Type B pancreatic cell (in vitro differentiated cells): ENCODE measurements around the gene NLGN1. TPM values are rescaled to one million over a fixed set of nuclear protein-coding genes. Genes with fewer than 3 reads are reported as not detected.

Experiments
- DNase-seq: peaks from one replicate; pipeline ENCODE4 v3.0.0; 2021; ENCODE audit warnings: mixed read lengths; ENCODE audit not compliant: unreplicated experiment; ENCODE audit errors: extremely low spot score
- H3K27ac Mint-ChIP-seq: 2 replicates; pipeline ENCODE4 v1.8.0; 2021; ENCODE audit warnings: mild to moderate bottlenecking, mixed read lengths
- H3K27me3 Mint-ChIP-seq: 2 replicates; pipeline ENCODE4 v1.8.0; 2021; ENCODE audit warnings: mixed read lengths
- H3K36me3 Mint-ChIP-seq: 2 replicates; pipeline ENCODE4 v1.8.0; 2021; ENCODE audit warnings: mixed read lengths
- H3K4me1 Mint-ChIP-seq: one replicate; pipeline ENCODE4 v1.8.0; 2021; ENCODE audit warnings: mixed read lengths; ENCODE audit not compliant: unreplicated experiment
- H3K4me3 Mint-ChIP-seq: 2 replicates; pipeline ENCODE4 v1.8.0; 2021; ENCODE audit warnings: mild to moderate bottlenecking, mixed read lengths
- H3K9me3 Mint-ChIP-seq: 2 replicates; pipeline ENCODE4 v1.8.0; 2021; ENCODE audit warnings: mixed read lengths
- CTCF ChIP-seq: fragments of 200-600 bp; sonication (generic); conservative IDR thresholded peaks from 2 replicates; pipeline ENCODE4 v1.5.0; 2021; ENCODE audit warnings: antibody characterized with exemption, mild to moderate bottlenecking
- total RNA-seq: library from RNA; stranded (reverse); gene quantifications from 2 replicates; pipeline ENCODE4 v1.2.1, GENCODE V29; 2021; ENCODE audit warnings: low replicate concordance

Gene NLGN1
- total RNA-seq, 1 donor from 2014 or later, result 12.6 TPM

GRCh38 chr3:174072675-174073074 is 675.1 kb downstream of the NLGN1 start:
- H3K27me3 Mint-ChIP-seq, result no peaks in the 10 kb centered on the region
- TF ChIP-seq CTCF, result no peak
- no peak overlapping the region for H3K27ac Mint-ChIP-seq
- no peaks in the 10 kb centered on the region for H3K4me1 Mint-ChIP-seq
- DNase-seq, result no peak
- no peaks in the 10 kb centered on the region for H3K36me3 Mint-ChIP-seq
- no peak overlapping the region for H3K4me3 Mint-ChIP-seq
- no peaks in the 10 kb centered on the region for H3K9me3 Mint-ChIP-seq

GRCh38 chr3:174083706-174084105 is 686.2 kb downstream of the NLGN1 start:
- DNase-seq, result no peak
- Mint-ChIP-seq H3K27me3 (no peaks in the 10 kb centered on the region), H3K9me3 (no peaks in the 10 kb centered on the region), H3K36me3 (no peaks in the 10 kb centered on the region), H3K27ac (no peak overlapping the region), H3K4me3 (no peak overlapping the region), H3K4me1 (no peaks in the 10 kb centered on the region)
- TF ChIP-seq CTCF, result no peak

- Mint-ChIP-seq H3K36me3 (no peaks in the 10 kb centered on the region), H3K4me1 (peaks cover 13% of the 10 kb centered on the region), H3K4me3 (no peak overlapping the region), H3K27ac (no peak overlapping the region), H3K9me3 (no peaks in the 10 kb centered on the region), H3K27me3 (no peaks in the 10 kb centered on the region)
- no peak for TF ChIP-seq CTCF
- no peak for DNase-seq
Observed at GRCh38 chr3:174089592-174089991, 692.0 kb downstream of the NLGN1 start.

- Mint-ChIP-seq H3K4me3 (no peak overlapping the region), H3K9me3 (no peaks in the 10 kb centered on the region), H3K27me3 (no peaks in the 10 kb centered on the region), H3K36me3 (no peaks in the 10 kb centered on the region), H3K4me1 (peaks cover 13% of the 10 kb centered on the region), H3K27ac (no peak overlapping the region)
- TF ChIP-seq CTCF, result no peak
- DNase-seq, result no peak
Observed at GRCh38 chr3:174094669-174095068, 697.1 kb downstream of the NLGN1 start.

GRCh38 chr3:174097686-174098085 is 700.1 kb downstream of the NLGN1 start:
- no peak overlapping the region for H3K4me3 Mint-ChIP-seq
- no peak for DNase-seq
- H3K27me3 Mint-ChIP-seq, result no peaks in the 10 kb centered on the region
- H3K27ac Mint-ChIP-seq, result no peak overlapping the region
- H3K9me3 Mint-ChIP-seq, result no peaks in the 10 kb centered on the region
- H3K36me3 Mint-ChIP-seq, result no peaks in the 10 kb centered on the region
- H3K4me1 Mint-ChIP-seq, result no peaks in the 10 kb centered on the region
- no peak for TF ChIP-seq CTCF

GRCh38 chr3:174098746-174099145 is 701.2 kb downstream of the NLGN1 start:
- no peak for DNase-seq
- Mint-ChIP-seq H3K4me3 (no peak overlapping the region), H3K9me3 (no peaks in the 10 kb centered on the region), H3K27me3 (no peaks in the 10 kb centered on the region), H3K36me3 (no peaks in the 10 kb centered on the region), H3K4me1 (no peaks in the 10 kb centered on the region), H3K27ac (no peak overlapping the region)
- no peak for TF ChIP-seq CTCF
